ENCODE measurements around the gene SCG2.
A peak's percentile ranks its signal among the peaks of the same experiment; 100 is the strongest.
"Not testable (repeated sequence)": the region's sequence is repeated elsewhere in the genome, so short reads cannot be mapped to it uniquely, and the experiment has no call there.

The SCG2 gene

DNA sequence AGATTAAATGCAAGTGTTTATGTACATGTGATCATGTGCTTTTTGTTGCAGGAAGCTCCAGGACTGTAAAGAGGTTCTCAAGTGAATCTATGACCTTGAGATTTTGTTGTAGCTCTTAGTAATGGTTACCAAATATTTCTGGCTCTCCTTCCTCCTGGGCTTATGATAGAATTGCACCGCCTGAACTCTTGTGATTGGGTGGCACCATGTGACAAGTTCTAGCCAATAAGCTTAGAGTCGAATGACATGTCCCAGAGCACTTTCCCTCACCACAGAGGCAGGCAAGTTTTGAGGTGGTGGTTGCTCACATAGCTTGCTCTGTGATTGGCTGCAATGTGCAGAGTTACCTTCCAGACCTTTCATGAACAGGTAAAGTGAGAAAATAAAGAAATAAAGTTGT lies 8.9 kb upstream of the SCG2 start:
- no peak for DNase-seq (ENCODE audit: low read depth)

DNA sequence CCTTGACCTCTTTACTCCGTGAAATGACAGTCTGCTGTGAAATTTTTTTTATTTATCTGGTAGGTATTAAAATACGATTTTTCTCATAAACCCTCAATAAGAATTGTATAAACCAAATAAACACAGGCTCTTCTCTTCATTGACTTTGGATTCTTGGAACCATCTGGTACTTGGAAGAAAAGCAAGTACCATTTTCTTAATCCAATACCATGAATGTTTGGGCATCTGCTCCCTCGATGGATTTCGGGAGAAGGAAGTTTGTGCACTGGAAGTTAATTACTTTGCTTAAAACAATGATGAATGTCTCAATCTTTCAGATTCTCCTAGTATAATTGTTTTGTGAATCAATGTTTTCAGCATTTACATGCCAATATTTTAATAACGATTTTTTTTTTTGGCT lies 5.3 kb upstream of the SCG2 start:
- DNase-seq (ENCODE audit: low read depth) = no peak

DNA sequence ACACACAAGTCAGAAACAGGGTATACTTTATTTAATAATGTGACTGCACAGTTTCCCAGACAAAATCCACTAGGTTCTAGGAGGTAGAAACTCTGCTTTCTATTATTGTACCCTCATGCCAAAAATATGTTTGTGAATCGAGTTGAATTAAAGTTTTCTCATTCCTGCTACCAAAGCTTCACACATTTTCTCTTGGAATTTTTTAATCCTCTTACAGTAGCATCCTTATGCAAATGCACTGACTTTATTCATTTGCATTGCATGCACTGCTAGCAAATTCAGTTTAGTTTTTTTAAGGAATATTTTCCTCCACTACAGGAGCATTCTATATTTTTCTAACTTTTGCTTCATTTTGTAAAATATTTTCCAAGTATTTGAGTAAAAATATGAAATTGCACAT lies 4.8 kb upstream of the SCG2 start:
- DNase-seq (ENCODE audit: low read depth) = no peak

DNA sequence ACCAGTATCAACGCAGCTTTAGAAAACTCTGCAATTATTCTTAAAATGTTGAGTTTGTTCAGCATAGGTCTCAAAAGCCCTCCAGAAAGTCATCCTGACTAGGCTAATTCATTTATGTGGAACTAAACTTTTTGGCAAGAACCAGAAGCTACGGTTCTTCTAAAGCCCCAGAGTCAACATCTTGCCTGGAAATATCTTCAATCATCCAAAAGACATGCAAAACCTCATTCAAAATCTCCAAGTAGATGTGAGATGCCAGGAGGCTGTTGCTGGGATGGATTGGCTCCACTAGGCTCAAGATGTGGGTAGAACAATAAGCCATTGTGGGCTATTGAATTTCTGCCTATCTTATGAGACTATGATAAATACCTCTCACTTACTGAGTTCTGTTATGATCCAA lies 2.1 kb upstream of the SCG2 start:
- no peak for DNase-seq (ENCODE audit: low read depth)

DNA sequence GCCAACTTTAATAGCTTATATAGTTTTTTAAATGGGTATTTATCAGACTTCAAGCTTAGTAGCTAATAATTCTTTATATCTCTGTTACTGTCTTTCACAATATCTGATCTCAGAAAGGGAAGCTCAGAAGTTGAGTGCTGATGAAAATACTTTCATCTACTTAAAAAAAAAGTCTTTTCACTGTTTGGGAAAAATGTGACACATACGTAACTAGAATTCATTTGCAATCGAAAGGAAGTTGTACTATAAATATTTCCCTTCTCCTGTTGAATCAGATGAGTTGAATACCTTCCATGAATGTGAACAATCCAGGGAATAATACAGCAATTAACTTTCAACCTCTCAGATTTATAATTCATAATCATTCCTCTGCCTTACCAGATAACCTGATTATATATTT lies 811 bp upstream of the SCG2 start:
- DNase-seq (ENCODE audit: low read depth) = peak; percentile 76

DNA sequence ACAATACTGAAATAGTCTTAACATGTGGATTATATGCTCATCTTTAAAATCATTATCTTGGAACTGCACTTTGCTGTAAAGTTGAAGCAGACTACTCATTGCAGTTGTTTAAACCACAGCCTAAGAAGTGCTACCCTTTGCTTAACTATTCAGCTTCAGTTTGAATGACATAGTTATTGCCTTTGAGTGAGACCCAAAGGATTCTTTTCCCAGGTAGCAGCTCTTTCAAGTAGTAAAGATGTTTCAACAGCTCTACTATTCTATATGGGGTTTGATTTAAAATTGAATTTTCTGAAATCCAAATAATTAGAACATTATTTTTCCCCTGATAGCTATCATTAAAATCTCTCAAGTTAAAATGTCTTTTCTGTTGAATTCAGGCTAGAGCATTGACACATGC lies 1.1 kb downstream of the SCG2 start:
- DNase-seq (ENCODE audit: low read depth) = no peak

DNA sequence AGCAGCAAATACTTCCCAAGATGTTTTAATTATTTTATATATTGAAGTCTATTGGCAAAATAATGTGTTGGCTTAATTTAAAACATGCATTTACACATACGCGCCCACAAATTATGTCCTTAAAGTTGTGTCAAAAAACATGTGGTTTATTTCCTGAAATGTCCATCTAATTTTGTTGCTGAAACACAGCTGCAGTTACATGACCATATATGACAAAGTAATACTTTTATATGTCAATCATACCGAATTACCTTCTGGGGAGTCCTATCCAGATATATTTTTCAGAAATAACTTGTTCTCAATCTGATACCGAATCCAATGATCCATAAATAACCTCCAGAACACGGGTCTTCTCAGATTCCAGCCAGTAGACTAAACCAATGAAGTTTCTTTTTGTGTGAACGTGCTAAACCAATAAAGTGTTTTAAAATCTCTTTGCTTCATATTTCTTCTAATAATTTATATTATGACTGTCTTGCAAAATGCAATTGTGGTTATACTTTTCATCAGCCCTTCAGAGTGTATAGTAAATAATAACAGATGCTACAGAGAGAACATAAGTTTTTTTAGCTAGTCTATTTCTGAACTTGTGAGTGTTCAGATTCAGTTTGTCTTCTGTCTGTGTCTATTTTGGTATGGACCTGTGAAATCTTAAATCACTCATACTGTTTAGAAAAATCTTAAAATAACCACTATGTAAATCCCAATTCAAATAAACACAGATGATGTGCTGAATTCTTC lies 2.4 kb downstream of the SCG2 start:
- peak; percentile 62 for DNase-seq (ENCODE audit: low read depth)

DNA sequence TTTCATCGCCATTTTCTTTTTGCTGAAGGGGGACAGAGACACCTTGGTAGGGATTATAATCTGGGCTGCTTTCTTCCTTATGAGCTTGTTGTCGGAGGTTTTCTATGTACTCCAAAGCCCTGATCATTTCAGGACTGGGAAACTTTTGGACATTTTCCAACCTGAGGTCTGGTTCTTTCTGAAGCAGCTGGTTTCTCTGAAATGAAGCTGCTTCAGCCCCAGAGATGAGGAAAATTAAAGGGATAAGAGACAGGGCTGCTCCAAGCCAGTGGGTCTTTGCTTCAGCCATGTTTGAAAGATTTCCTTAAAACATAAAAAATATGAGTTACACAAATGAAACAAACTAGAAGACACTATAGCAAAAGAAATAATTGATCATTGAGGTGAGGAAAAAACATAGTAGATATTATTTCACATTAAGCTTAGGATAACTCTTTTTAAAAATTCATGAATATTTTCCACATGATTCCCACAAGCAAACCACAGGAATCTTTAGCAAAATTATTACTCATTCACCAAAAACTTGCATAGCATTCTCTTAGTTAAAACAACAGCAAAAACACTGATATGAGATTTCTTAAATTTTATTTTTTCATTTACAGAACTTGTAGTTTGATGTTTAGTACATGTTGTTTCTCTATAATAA lies 3.0 kb downstream of the SCG2 start:
- peak; percentile 90 for DNase-seq (ENCODE audit: low read depth)

DNA sequence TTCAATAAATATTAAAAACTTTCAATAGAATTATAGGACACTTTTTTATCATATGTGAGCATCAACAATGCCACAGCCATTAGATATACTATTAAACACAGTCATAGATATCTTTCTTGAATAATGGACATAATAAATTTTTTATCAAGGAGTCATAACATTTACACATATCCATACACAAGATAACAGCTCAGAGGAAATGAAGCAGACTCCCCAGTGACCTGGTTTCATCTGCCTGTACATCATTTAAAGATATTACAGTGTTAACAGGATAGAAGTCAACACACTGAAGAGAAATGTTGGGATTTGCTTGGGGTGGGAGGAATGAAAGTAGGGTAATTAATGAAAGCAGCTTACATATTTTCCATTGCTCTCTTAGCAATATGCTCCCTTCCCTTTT lies 5.1 kb downstream of the SCG2 start:
- DNase-seq (ENCODE audit: low read depth) = peak; percentile 75

DNA sequence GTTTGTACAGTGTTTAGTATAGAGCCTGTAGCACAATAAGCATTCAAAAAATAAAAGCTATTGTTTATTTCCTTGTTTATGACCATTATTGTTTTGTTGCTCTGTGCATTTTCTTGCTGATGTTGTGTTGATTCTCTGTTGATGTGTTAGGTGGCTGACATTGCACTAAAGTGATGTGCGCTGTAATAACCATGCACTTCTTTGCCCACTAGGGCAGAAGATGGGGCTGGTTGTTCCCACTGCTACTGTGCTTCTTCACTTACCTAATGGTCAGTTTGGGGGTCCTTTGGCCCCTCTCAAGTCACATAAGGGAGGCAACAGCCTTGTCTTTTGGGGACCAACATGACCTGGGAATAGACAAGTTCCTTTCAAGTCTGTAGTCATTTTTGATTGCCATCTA lies 6.0 kb downstream of the SCG2 start:
- DNase-seq (ENCODE audit: low read depth) = no peak

DNA sequence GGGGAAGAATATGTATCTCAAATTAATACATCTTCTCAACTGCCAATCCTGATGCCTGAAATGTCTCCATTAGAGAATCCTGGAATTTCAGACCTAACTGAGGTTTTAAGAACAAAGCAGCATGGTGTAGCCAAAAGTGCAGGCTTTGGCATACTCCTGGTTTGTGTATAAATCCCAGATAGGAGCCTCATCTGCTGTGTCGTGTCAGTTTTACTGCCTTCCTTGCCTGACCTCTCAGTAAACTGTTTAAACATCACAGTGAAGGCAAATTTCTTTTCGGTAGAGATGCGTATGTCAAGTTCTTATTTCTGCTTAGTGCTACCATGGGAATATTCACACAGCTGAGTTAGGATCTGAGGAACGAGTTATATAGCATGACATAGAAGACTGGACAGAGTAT lies 7.3 kb downstream of the SCG2 start:
- no peak for DNase-seq (ENCODE audit: low read depth)

DNA sequence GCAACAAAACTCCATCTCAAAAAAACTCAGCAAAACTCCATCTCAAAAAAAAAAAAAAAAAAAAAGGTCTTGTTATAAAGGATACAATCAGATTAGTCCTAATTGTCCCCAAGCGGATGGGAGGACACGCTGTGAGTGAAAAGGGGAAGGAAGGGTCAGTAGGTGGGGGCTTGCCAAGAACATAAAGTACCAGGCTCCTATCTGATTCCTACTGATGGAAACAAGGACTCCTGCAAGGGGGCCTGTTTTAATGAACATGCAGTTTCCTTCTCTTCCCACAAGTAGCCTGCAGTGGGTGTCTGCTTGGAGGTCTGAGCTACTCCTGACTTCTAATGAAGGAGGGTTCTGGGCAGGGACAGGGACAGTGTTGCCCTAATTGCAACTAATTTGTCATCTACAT lies 7.9 kb downstream of the SCG2 start:
- DNase-seq (ENCODE audit: low read depth) = no peak

DNA sequence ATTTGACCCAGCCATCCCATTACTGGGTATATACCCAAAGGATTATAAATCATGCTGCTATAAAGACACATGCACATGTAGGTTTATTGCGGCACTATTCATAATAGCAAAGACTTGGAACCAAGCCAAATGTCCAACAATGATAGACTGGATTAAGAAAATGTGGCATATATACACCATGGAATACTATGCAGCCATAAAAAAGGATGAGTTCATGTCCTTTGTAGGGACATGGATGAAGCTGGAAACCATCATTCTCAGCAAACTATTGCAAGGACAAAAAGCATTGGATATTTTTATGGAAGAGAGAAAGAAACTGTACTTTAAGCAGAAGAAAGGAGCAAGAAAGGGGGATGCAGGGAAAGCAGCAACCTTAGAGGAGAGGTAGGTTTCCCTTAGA lies 9.5 kb downstream of the SCG2 start:
- not testable (repeated sequence) for DNase-seq (ENCODE audit: low read depth)

DNA sequence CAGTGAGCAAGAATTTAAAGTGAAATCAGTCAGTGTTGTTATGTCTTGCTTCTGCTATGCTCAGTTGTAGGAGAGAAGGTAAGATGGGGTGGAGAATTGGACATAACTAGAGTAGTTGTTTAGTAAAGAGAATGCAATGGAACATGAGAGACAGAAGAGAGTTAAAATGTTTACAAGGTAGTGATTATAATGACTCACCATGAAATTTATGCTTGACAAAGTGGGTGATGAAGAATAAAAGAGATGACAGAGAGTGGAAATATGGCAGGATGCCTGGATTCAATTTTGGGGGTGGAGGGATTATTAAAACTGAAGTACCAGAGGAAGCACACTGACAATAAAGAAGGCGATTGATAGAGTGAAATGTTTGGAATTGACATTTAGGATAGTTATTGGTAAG lies 10.6 kb downstream of the SCG2 start:
- DNase-seq (ENCODE audit: low read depth) = peak; percentile 52

DNA sequence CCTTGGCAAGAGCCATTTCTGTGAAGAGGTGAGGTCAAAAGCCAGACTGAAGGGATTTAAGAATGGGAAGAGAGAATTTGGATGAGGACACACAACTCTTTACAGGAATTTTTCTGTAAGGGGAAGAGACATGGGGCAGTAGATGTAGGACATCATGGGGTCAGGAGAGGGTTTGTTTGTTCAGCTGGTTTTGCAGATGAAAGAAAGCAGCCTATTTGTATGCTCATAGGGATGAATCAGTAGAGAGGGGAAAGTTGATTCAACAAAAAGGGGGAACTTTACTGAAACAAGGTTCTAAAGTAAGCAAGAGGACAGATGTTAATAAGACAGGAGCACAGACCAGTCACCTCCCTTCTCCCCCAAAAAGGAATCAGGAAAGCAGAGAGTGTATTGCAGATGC lies 11.2 kb downstream of the SCG2 start:
- peak; percentile 83 for DNase-seq (ENCODE audit: low read depth)

DNA sequence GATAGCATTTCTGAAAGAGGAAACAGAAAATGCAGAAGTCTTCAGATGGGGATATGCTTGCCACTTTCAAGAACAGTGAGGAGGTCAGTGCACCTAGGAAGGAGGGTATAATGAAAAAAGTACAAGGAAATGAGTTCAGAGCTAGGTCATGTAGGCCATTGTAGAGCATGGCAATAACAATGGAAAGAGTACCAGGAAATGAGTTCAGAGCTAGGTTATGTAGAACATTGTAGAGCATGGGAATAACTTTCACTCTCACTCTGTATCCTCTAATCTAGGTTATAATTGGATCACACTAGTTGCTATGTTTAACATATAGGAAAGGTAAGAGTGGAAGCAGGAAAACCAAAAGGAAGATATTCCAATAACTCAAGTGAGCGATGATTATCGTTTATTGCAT lies 12.3 kb downstream of the SCG2 start:
- DNase-seq (ENCODE audit: low read depth) = no peak

DNA sequence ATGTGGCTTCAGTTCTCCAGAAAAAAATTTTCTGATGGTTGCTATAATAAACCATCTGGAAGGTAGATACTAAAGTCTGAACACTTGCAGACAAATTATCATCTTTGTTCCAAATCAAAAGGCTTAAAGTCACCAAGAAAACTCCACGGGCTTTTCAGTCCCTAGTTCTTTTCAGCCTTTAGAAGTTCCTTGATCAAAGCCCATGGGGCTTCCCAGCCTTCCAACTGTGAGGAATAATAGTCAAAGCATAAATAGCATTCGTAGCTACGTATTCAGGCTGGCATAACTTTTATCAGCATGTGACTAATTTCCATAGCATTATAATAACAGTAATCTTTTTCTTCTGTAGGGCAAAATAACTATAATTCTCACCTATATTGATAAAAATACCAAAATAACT lies 13.9 kb downstream of the SCG2 start:
- no peak for DNase-seq (ENCODE audit: low read depth)

DNA sequence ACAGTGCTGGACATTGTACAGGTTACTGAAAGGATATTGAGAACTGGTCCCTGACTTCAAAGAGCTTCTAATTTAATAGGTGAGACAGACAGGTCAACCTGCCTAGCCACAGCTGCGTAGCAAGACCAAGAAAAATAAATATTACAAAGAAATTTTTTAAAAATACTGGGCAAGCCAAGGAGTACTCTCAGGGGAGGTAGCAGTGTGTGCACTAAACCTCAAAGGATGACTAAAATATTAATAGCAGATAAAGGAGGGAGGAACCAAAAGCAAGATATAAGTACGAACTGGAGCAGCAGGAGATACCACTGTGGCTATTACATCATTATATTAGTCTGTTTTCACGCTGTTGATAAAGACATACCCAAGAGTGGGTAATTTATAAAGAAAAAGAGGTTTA lies 14.9 kb downstream of the SCG2 start:
- no peak for DNase-seq (ENCODE audit: low read depth)

DNA sequence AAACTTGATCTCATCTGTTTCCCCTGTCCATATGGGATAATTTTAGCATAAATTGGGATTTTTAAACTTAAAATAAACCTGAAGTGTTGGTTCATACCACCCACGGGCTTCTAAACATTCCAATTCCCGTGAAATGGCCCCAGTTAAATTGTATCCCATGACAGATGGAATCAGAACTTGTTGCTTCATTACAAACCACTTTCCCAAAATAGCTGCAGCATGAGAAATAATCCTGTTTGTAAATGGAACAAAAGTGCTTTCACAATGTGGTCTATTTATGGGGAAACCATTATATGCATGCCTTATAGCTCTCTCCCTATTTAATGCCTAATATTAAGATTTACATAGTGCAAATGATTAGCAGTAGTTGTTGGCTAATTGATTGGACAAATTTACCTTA lies 15.9 kb downstream of the SCG2 start:
- peak; percentile 93 for DNase-seq (ENCODE audit: low read depth)

DNA sequence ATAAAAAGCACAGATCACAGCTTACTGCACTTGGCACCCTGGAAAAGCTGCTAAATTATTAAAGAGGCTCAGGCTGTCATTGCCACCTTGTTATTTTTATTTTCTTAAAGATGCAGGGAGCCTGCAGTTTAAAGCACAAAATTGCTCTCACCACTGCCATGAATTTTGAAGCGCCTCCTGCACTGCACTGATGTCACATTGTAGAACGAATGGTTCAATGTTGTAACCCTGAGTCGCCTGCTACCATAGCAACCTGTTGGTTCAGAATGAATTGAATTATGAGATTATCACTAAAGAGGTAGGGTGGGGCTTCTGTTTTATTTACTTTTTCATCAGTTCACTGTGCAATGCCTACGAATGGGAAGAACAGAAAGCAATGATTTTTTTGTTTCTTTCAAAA lies 16.5 kb downstream of the SCG2 start:
- DNase-seq (ENCODE audit: low read depth) = peak; percentile 50

DNA sequence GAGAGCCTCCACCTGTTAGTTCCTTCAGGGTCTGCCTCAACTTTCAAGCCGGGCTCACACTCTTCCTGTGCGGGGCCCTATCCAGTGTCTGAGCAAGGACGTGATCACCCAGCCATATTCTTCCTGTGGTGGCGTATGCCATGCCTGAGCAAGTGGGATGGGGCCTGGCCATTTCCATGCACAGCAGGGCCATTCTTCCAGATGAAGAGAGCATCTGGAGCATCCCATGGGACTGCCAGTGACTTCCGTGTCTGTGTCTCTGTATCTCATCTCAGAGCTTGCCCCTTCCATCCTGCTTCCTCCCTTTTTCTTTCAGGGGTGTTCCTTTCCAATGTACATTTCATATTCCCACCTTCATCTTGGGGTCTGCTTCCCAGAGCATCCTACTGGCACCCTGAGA lies 20.2 kb downstream of the SCG2 start:
- no peak for DNase-seq (ENCODE audit: low read depth)

DNA sequence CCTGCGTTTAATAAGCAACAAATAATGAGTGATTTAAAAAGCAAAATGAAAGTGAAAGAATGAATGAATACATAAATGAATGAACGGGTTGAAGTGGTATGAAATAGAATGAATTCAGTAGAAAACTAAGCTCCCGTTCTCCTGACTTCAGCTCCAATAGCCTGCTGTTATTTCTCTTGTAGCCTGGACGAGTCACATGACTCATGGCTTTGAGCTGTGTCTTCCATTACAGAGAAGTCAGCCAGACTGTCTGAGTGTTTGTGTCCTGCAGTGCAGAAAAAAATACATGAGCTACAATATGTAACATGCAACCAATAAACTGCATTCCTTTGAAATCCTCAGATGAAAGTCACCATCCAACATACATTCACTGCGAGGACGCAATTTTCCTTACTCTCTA lies 21.2 kb downstream of the SCG2 start:
- DNase-seq (ENCODE audit: low read depth) = peak; percentile 93

DNA sequence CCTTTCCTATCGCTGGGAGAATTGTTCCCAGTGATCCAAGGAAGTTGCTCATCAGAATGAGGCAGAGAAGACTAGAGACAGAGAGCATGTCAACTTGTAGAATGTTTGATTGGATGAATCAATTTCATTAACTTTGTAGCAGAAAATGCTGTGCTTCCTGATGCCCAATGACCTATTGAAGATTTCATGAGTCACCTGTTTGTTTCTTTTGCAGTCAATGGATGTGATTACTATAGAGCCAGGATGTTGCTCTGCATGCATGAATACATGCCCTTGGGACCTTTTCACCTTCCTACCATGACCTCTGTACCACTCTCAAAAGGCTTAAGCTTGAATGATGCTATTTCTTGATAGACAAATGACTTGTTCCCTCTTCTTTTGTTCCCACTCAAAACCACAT lies 23.3 kb downstream of the SCG2 start:
- no peak for DNase-seq (ENCODE audit: low read depth)

DNA sequence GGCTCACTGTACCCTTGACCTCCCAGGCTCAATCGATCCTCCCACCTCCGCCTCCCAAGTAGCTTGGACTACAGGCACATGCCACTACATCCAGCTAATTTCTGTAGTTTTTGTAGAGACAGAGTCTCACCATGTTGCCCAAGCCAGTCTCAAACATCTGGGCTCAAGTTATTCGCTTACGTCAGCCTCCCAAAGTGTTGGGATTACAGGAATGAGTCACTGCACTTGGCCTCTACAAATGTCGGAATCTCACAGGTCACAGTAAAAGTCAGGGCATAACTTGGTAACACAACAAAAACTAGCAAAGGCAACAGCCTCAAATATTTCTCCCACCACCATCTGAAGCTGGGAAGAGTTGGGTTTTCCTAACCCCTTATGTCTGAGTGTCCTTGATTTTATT lies 25.3 kb downstream of the SCG2 start:
- DNase-seq (ENCODE audit: low read depth) = peak; percentile 98

Data from iris pigment epithelial cell (primary cell).